ENCODE measurements around the gene LRP6.
"Not testable (repeated sequence)": the region's sequence is repeated elsewhere in the genome, so short reads cannot be mapped to it uniquely, and the experiment has no call there.

The LRP6 gene

DNA sequence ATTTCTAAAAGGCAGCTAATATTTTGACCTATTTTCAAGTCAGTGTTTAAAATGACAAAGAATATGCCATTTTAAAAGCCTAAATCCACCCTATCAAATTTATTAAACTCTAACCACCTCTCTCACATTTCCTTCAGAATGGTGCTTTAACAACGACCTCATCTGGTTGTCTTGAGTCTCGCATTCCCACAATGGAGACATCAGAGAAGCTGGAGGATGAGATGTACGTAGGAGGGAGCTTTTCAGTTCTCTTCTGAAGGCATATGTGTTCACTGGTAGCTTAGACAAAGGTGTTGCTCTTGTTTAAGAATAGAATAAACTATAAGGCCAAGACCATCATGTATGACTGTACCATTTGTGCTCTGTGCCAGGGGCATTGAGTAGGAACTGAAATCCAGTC, 113.2 kb downstream of the LRP6 start (continued):
- TF ChIP-seq SNAI2 (CRISPR knock-in tag; IDR thresholded peaks at IDR 0.05) (no peak), ESRRG (CRISPR knock-in tag; IDR thresholded peaks at IDR 0.05) (no peak), GLIS3 (CRISPR knock-in tag; IDR thresholded peaks at IDR 0.05) (no peak), RARB (CRISPR knock-in tag; IDR thresholded peaks at IDR 0.05) (no peak)

DNA sequence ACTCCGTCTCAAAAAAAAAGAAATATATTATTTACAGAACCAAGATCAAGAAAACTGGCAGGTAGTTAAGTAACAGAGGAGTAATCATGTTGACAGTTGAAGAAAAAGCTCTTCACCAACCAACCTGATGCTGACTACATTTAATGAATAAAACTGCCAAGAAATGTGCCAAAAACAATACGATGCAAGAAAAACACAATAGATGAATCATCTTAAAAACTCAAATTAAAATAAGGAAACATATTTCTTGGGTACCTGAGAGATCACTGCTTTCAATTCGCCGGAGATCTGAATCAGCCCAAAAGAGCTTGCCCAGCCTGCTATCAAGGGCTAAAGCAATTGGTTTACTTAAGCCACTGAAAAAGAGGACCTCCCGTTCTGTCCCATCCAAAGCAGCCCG, 119.7 kb downstream of the LRP6 start:
- no peak for TF ChIP-seq ZFP30 (CRISPR knock-in tag; IDR thresholded peaks at IDR 0.05)
- TF ChIP-seq TCF4 (CRISPR knock-in tag; IDR thresholded peaks at IDR 0.05; ENCODE audit: borderline replicate concordance), result no peak
- TF ChIP-seq ZNF565 (CRISPR knock-in tag; conservative IDR thresholded peaks at IDR 0.05; ENCODE audit: low read depth), result no peak
- TF ChIP-seq ISL1 (CRISPR knock-in tag; IDR thresholded peaks at IDR 0.05), result no peak
- no peak for TF ChIP-seq ZFP3 (CRISPR knock-in tag; IDR thresholded peaks at IDR 0.05)
- no peak for TF ChIP-seq BACH2 (CRISPR knock-in tag; IDR thresholded peaks at IDR 0.05; ENCODE audit: borderline replicate concordance)
- no peak for TF ChIP-seq ARNTL (CRISPR knock-in tag; IDR thresholded peaks at IDR 0.05; ENCODE audit: borderline replicate concordance, low read depth)
- TF ChIP-seq, protein P1, sequence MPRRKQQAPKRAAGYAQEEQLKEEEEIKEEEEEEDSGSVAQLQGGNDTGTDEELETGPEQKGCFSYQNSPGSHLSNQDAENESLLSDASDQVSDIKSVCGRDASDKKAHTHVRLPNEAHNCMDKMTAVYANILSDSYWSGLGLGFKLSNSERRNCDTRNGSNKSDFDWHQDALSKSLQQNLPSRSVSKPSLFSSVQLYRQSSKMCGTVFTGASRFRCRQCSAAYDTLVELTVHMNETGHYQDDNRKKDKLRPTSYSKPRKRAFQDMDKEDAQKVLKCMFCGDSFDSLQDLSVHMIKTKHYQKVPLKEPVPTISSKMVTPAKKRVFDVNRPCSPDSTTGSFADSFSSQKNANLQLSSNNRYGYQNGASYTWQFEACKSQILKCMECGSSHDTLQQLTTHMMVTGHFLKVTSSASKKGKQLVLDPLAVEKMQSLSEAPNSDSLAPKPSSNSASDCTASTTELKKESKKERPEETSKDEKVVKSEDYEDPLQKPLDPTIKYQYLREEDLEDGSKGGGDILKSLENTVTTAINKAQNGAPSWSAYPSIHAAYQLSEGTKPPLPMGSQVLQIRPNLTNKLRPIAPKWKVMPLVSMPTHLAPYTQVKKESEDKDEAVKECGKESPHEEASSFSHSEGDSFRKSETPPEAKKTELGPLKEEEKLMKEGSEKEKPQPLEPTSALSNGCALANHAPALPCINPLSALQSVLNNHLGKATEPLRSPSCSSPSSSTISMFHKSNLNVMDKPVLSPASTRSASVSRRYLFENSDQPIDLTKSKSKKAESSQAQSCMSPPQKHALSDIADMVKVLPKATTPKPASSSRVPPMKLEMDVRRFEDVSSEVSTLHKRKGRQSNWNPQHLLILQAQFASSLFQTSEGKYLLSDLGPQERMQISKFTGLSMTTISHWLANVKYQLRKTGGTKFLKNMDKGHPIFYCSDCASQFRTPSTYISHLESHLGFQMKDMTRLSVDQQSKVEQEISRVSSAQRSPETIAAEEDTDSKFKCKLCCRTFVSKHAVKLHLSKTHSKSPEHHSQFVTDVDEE (CRISPR knock-in tag; IDR thresholded peaks at IDR 0.05), result no peak
- no peak for TF ChIP-seq SNAI2 (CRISPR knock-in tag; IDR thresholded peaks at IDR 0.05)
- no peak for TF ChIP-seq ZC3H10 (CRISPR knock-in tag; IDR thresholded peaks at IDR 0.05)
- TF ChIP-seq, protein P2, sequence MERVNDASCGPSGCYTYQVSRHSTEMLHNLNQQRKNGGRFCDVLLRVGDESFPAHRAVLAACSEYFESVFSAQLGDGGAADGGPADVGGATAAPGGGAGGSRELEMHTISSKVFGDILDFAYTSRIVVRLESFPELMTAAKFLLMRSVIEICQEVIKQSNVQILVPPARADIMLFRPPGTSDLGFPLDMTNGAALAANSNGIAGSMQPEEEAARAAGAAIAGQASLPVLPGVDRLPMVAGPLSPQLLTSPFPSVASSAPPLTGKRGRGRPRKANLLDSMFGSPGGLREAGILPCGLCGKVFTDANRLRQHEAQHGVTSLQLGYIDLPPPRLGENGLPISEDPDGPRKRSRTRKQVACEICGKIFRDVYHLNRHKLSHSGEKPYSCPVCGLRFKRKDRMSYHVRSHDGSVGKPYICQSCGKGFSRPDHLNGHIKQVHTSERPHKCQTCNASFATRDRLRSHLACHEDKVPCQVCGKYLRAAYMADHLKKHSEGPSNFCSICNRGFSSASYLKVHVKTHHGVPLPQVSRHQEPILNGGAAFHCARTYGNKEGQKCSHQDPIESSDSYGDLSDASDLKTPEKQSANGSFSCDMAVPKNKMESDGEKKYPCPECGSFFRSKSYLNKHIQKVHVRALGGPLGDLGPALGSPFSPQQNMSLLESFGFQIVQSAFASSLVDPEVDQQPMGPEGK (CRISPR knock-in tag; IDR thresholded peaks at IDR 0.05; ENCODE audit: borderline replicate concordance), result no peak
- TF ChIP-seq ESRRG (CRISPR knock-in tag; IDR thresholded peaks at IDR 0.05), result no peak
- no peak for TF ChIP-seq PPARA (CRISPR knock-in tag; IDR thresholded peaks at IDR 0.05; ENCODE audit: borderline replicate concordance)
- no peak for TF ChIP-seq OSR1 (CRISPR knock-in tag; IDR thresholded peaks at IDR 0.05)
- no peak for TF ChIP-seq CSDC2 (CRISPR knock-in tag; IDR thresholded peaks at IDR 0.05)

DNA sequence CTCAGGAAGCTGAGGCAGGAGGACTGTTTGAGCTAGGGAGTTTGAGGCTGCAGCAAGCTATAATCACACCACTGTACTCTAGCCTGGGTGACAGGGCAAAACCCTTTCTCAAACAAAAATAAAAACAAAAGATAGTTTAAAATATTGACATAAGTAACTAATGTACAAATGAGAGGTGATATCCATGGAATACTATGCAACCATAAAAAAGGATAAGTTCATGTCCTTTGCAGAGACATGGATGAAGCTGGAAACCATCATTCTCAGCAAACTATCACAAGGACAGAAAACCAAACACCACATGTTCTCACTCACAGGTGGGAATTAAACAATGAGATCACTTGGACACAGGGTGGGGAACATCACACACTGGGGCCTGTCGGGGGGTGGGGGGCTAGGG, 122.3 kb downstream of the LRP6 start:
- ATAC-seq, result not testable (repeated sequence)

More for the DNA sequence above, 119.7 kb downstream of the LRP6 start:
- no peak for ATAC-seq

DNA sequence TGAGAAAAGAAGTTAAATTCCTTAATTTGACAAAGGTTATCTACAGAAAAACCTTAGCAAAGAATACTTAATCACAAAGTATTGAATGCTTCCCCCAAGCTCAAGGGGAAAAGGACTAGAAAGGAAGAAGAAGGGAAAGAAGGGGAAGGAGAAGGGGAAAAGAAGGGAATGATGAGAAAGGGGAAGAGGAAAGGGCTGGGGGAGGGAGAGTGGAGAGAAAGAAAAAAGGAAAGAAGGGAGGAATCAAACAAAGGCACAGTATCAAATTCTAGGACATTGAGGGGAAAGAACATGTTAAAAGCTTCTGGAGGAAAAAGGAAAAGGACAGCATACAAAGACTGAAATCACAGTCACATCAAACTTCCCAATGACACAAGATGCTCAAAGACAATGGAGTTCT, 125.8 kb downstream of the LRP6 start:
- ATAC-seq, result no peak
- TF ChIP-seq RARB (CRISPR knock-in tag; IDR thresholded peaks at IDR 0.05) (no peak), ARNTL (CRISPR knock-in tag; IDR thresholded peaks at IDR 0.05; ENCODE audit: borderline replicate concordance, low read depth) (no peak)
- TF ChIP-seq, protein P3, sequence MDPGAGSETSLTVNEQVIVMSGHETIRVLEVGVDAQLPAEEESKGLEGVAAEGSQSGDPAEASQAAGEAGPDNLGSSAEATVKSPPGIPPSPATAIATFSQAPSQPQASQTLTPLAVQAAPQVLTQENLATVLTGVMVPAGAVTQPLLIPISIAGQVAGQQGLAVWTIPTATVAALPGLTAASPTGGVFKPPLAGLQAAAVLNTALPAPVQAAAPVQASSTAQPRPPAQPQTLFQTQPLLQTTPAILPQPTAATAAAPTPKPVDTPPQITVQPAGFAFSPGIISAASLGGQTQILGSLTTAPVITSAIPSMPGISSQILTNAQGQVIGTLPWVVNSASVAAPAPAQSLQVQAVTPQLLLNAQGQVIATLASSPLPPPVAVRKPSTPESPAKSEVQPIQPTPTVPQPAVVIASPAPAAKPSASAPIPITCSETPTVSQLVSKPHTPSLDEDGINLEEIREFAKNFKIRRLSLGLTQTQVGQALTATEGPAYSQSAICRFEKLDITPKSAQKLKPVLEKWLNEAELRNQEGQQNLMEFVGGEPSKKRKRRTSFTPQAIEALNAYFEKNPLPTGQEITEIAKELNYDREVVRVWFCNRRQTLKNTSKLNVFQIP (CRISPR knock-in tag; IDR thresholded peaks at IDR 0.05; ENCODE audit: borderline replicate concordance, low read depth), result no peak

DNA sequence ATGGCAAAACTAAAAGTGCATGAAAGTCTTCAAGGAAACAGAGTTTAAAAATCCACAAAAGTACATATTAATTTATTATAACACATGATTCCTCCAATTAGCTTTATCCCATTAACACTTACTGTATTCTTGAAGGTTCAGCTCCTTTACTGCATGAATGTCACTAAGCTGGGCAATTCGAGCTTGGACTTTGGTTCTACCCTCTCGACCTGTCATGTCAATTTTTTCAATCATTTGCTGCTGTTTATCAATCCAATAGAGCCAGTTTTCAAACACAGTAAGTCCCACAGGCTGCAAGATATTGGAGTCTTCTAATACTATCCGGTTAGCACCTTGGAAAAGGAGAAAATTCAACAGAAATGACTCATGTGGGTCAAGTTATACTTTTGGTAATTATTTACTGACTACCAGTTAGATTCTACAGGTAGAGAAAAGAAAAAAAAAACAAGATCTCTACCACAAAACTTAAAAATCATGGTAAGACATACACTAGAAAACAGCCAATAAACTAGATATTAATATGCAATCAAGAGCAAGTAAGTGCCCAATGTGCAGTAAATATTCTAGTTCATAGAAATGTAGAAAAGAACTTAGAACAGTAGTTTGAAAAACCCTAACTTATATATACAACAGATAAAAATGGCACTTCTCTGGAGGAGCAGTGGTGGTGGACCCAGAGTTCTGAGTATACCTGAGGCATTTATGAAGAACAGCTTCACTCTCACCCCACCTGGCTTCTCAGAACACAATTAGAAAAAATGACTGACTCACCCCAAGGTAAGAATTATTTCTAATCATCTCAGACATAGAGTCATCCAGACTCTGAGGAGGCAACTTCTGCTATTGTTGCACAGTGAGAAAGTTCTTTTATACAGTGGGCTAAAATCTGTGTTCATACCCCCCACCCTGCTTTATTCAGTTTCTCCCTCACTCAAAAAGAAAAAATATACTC, 128.4 kb downstream of the LRP6 start:
- ATAC-seq, result no peak
- TF ChIP-seq ZNF565 (CRISPR knock-in tag; conservative IDR thresholded peaks at IDR 0.05; ENCODE audit: low read depth) (no peak), CSDC2 (CRISPR knock-in tag; IDR thresholded peaks at IDR 0.05) (no peak), TOX (CRISPR knock-in tag; IDR thresholded peaks at IDR 0.05; ENCODE audit: borderline replicate concordance) (no peak), RARB (CRISPR knock-in tag; IDR thresholded peaks at IDR 0.05) (no peak)
- TF ChIP-seq, protein P4, sequence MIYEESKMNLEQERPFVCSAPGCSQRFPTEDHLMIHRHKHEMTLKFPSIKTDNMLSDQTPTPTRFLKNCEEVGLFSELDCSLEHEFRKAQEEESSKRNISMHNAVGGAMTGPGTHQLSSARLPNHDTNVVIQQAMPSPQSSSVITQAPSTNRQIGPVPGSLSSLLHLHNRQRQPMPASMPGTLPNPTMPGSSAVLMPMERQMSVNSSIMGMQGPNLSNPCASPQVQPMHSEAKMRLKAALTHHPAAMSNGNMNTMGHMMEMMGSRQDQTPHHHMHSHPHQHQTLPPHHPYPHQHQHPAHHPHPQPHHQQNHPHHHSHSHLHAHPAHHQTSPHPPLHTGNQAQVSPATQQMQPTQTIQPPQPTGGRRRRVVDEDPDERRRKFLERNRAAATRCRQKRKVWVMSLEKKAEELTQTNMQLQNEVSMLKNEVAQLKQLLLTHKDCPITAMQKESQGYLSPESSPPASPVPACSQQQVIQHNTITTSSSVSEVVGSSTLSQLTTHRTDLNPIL (CRISPR knock-in tag; IDR thresholded peaks at IDR 0.05; ENCODE audit: low read depth), result no peak
- TF ChIP-seq, protein P5, sequence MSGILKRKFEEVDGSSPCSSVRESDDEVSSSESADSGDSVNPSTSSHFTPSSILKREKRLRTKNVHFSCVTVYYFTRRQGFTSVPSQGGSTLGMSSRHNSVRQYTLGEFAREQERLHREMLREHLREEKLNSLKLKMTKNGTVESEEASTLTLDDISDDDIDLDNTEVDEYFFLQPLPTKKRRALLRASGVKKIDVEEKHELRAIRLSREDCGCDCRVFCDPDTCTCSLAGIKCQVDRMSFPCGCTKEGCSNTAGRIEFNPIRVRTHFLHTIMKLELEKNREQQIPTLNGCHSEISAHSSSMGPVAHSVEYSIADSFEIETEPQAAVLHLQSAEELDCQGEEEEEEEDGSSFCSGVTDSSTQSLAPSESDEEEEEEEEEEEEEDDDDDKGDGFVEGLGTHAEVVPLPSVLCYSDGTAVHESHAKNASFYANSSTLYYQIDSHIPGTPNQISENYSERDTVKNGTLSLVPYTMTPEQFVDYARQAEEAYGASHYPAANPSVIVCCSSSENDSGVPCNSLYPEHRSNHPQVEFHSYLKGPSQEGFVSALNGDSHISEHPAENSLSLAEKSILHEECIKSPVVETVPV (CRISPR knock-in tag; IDR thresholded peaks at IDR 0.05), result no peak
- TF ChIP-seq, protein P1 (CRISPR knock-in tag; IDR thresholded peaks at IDR 0.05), result no peak

Measured in SK-N-SH treated with all-trans-retinoic acid at 6 μM for 48 hours (cell line).